T47D (cell line): ENCODE results near the gene GSN.

ENCODE experiments used
- DNase-seq, 2 experiments: peaks; one replicate each; pipeline versions ENCODE4 v3.0.0 to v3.0.0-alpha.2; 2011 to 2012; ENCODE audit warnings: low read depth in 1 of 2, low spot score in 1 of 2
- JUND ChIP-seq: IDR thresholded peaks from 2 replicates; pipeline ENCODE4 v1.6.1; 2012; ENCODE audit warnings: low read depth
- in situ Hi-C: cut with HindIII; loops from 2 replicates; pipeline ENCODE4 v1.10.0; 2016; ENCODE audit warnings: low sequenced_read_pairs, low pct_unique_long_range_greater_than_20kb

Gene GSN

GRCh38 chr9:121298689-121299466 lies 30.9 kb downstream of the GSN start:
- DNase-seq, result no peak
- in situ Hi-C loops, result no loop called here
- no peak for TF ChIP-seq JUND

- DNase-seq, result no peak
- in situ Hi-C loops, result no loop called here
- no peak for TF ChIP-seq JUND
These were observed 31.7 kb downstream of the GSN start for GRCh38 chr9:121299467-121300282.

- no peak for TF ChIP-seq JUND
- no peak for DNase-seq
- in situ Hi-C loops, result no loop called here
These were observed 32.5 kb downstream of the GSN start for GRCh38 chr9:121300283-121301119.

GRCh38 chr9:121301881-121302286 lies 33.9 kb downstream of the GSN start:
- no peak for DNase-seq
- no peak for TF ChIP-seq JUND
- in situ Hi-C loops, result no loop called here

GRCh38 chr9:121302341-121302740 lies 34.4 kb downstream of the GSN start:
- TF ChIP-seq JUND, result no peak
- in situ Hi-C loops, result no loop called here
- DNase-seq, result no peak

GRCh38 chr9:121302786-121303185 lies 34.8 kb downstream of the GSN start:
- no peak for DNase-seq
- in situ Hi-C loops, result no loop called here

GRCh38 chr9:121303456-121304451 lies 35.8 kb downstream of the GSN start:
- in situ Hi-C loops, result no loop called here
- DNase-seq, result no peak
- TF ChIP-seq JUND, result no peak

More at GRCh38 chr9:121302786-121303185, 34.8 kb downstream of the GSN start:
- no peak for TF ChIP-seq JUND

GRCh38 chr9:121304707-121305106 lies 36.7 kb downstream of the GSN start:
- in situ Hi-C loops, result no loop called here
- no peak for DNase-seq
- TF ChIP-seq JUND, result no peak

GRCh38 chr9:121305269-121305994 lies 37.5 kb downstream of the GSN start:
- TF ChIP-seq JUND, result no peak

GRCh38 chr9:121307976-121308375 lies 40.0 kb downstream of the GSN start:
- no peak for TF ChIP-seq JUND
- in situ Hi-C loops, result no loop called here
- DNase-seq, result no peak

More at GRCh38 chr9:121305269-121305994, 37.5 kb downstream of the GSN start:
- in situ Hi-C loops, result no loop called here
- no peak for DNase-seq

GRCh38 chr9:121308765-121309164 lies 40.8 kb downstream of the GSN start:
- no peak for TF ChIP-seq JUND
- no peak for DNase-seq
- in situ Hi-C loops, result no loop called here
